Prostate gland (tissue), 2 donors: ENCODE measurements around the gene NFATC1.
A peak's percentile ranks its signal among the peaks of the same experiment; 100 is the strongest.

ENCODE experiments used
- POLR2A ChIP-seq: fragments of 450-650 bp; IDR thresholded peaks from one replicate; pipeline ENCODE4 v1.6.1; 2016; ENCODE audit warnings: antibody characterized with exemption, mild to moderate bottlenecking
- TF ChIP-seq, protein P1 (sequence below), 4 experiments: fragments of 200-600 bp in 2 of 4; fragments of 450-650 bp in 2 of 4; sonication (generic) in 2 of 4; IDR thresholded peaks; 1 replicate in 3 of 4; 2 replicates in 1 of 4; pipeline ENCODE4 v1.5.1; 2016 to 2019; ENCODE audit warnings: antibody characterized with exemption in 4 of 4, mild to moderate bottlenecking in 2 of 4, moderate library complexity in 2 of 4

DNA sequence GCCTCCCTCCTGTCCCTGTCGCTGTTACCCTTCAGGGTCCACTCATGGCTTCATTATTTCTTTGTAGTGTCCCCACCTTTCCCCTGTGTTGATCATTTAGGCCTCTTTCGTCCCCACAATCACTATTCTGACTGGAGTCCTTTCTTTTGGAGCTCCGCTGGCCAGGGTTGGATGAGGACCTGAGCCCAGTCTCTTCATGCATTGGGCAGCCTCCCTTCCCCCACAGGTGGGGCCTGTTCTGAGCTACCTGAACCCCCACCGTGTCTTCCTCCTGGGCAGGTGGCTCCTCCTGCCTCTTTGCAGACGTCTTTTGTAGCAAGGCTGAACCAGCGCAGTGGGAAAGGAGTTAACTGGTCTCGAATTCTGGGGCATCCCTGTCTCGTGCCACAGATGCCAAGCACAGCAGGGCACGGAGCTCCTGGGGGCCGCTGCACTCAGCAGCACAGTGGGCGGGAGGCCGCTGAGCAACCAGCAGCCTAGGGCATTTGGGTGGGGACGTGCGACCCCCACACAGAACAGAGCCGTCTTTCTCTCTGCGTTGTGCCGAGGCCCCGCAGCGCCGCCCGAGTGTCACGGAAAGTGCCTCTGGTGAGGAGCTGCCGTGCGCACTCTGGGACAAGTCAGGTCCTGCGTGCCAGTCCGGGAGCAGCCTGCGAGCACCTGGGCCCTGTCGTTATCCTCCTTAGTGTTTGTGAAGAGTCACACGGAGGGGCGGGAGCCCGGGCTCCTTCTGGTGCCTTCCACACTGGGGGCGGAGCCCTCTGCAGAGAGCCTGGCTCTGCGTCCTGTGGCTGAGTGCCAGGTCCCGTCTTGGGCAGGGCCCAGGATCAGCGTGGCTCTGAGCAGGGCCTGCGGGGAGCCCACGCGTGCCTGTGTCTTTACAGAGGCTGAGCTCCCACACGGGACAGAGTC is 130.1 kb downstream of the NFATC1 start:
- TF ChIP-seq POLR2A, result peak; percentile 47
- TF ChIP-seq, protein P1, sequence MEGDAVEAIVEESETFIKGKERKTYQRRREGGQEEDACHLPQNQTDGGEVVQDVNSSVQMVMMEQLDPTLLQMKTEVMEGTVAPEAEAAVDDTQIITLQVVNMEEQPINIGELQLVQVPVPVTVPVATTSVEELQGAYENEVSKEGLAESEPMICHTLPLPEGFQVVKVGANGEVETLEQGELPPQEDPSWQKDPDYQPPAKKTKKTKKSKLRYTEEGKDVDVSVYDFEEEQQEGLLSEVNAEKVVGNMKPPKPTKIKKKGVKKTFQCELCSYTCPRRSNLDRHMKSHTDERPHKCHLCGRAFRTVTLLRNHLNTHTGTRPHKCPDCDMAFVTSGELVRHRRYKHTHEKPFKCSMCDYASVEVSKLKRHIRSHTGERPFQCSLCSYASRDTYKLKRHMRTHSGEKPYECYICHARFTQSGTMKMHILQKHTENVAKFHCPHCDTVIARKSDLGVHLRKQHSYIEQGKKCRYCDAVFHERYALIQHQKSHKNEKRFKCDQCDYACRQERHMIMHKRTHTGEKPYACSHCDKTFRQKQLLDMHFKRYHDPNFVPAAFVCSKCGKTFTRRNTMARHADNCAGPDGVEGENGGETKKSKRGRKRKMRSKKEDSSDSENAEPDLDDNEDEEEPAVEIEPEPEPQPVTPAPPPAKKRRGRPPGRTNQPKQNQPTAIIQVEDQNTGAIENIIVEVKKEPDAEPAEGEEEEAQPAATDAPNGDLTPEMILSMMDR (IDR thresholded peaks at IDR 0.05), result no peak
